ENCODE data around the gene ENO1. TPM values are rescaled to one million over a fixed set of nuclear protein-coding genes. Genes with fewer than 3 reads are reported as not detected.

Gene ENO1
- total and polyA plus RNA-seq, 10 donors = 249 to 751 (median 390) TPM

DNA sequence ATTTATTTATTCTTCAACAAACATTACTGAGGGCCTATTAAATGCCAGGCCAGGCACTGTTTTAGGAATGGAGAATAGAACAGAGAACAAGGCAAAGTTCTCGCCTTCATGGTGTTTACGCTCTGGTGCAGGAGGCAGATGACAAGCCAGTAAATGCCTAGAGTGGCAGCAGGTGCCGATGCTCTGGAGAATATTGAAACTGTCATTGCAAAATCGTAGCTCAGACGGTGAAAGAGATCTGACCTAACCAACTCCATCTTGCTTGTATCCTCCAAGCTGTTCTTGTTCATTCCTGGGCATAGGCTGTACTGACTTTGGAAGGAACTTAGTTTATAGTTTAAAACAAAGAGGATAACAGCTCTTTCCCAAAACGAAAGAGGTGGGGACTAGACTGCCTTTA is 13.5 kb upstream of the ENO1 start:
- no peak for DNase-seq
- 70 to 88% (median 79%) methylated on average over 6 of the region's 6 CpGs for WGBS, 5 donors
- intact Hi-C loops (cut with DNase I; ENCODE audit: low total_unique reads) = no loop called here
- no peaks in the 10 kb centered on the region for H3K27me3 ChIP-seq (replicated peaks in 1 of 7)
- H3K27ac ChIP-seq = peak overlapping the region in 1 of 8 donors; percentile 23
- peaks cover 0 to 32% (median 8%) of the 10 kb centered on the region in 6 donors for H3K4me1 ChIP-seq
- no peaks in the 10 kb centered on the region for H3K36me3 ChIP-seq
- H3K4me3 ChIP-seq = no peak overlapping the region
- TF ChIP-seq POLR2AphosphoS5 (IDR thresholded peaks at IDR 0.05) (no peak), CTCF (IDR thresholded peaks at IDR 0.05 in 8 of 11, conservative IDR thresholded peaks at IDR 0.05 in 3 of 11) (no peak), POLR2A (IDR thresholded peaks at IDR 0.05) (no peak)
- no peaks in the 10 kb centered on the region for H3K9me3 ChIP-seq

DNA sequence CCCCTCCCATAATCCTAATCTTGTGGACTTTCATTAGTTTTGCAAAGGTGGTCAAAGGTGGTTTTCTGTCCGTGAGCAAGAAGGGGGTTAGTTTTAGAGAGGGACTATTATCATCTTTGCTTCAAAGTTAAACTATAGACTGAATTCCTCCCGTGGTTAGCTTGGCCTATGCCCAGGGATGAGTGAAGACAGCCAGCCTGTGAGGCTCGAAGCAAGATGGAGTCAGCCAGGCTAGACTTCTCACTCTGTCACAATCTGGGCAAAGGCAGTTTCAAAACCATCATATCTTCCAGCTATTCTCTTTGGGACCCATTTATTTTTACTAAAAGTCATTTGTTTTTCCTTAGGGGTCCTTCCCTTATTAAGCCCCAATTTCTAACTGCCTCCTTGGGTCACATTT is 12.9 kb upstream of the ENO1 start:
- peaks cover 0 to 32% (median 8%) of the 10 kb centered on the region in 6 donors for H3K4me1 ChIP-seq
- no peak for TF ChIP-seq POLR2A (IDR thresholded peaks at IDR 0.05)
- H3K9me3 ChIP-seq = no peaks in the 10 kb centered on the region
- H3K36me3 ChIP-seq = no peaks in the 10 kb centered on the region
- H3K27me3 ChIP-seq (replicated peaks in 1 of 7) = no peaks in the 10 kb centered on the region
- no peak for DNase-seq
- intact Hi-C loops (cut with DNase I; ENCODE audit: low total_unique reads) = no loop called here
- H3K27ac ChIP-seq = peak overlapping the region in 1 of 8 donors; percentile 23
- no peak overlapping the region for H3K4me3 ChIP-seq
- WGBS, 5 donors = 69 to 88% (median 75%) methylated on average over 3 of the region's 3 CpGs

GRCh38 chr1:8889925-8890785 is 11.7 kb upstream of the ENO1 start:
- Histone ChIP-seq H3K27ac (peak overlapping the region in 7 of 8 donors; percentile 25 to 73 (median 43)), H3K4me3 (no peak overlapping the region), H3K9me3 (no peaks in the 10 kb centered on the region), H3K4me1 (peaks cover 0 to 29% (median 8%) of the 10 kb centered on the region in 6 donors), H3K36me3 (no peaks in the 10 kb centered on the region), H3K27me3 (replicated peaks in 1 of 7) (no peaks in the 10 kb centered on the region)
- 49 to 70% (median 57%) methylated on average over 16 to 18 of the region's 18 CpGs for WGBS, 5 donors
- TF ChIP-seq POLR2AphosphoS5 (IDR thresholded peaks at IDR 0.05) (peak in 2 of 3 donors; percentile 34 to 53), CTCF (IDR thresholded peaks at IDR 0.05 in 8 of 11, conservative IDR thresholded peaks at IDR 0.05 in 3 of 11) (no peak), POLR2A (IDR thresholded peaks at IDR 0.05) (no peak)
- no peak for DNase-seq
- intact Hi-C loops (cut with DNase I; ENCODE audit: low total_unique reads) = no loop called here

DNA sequence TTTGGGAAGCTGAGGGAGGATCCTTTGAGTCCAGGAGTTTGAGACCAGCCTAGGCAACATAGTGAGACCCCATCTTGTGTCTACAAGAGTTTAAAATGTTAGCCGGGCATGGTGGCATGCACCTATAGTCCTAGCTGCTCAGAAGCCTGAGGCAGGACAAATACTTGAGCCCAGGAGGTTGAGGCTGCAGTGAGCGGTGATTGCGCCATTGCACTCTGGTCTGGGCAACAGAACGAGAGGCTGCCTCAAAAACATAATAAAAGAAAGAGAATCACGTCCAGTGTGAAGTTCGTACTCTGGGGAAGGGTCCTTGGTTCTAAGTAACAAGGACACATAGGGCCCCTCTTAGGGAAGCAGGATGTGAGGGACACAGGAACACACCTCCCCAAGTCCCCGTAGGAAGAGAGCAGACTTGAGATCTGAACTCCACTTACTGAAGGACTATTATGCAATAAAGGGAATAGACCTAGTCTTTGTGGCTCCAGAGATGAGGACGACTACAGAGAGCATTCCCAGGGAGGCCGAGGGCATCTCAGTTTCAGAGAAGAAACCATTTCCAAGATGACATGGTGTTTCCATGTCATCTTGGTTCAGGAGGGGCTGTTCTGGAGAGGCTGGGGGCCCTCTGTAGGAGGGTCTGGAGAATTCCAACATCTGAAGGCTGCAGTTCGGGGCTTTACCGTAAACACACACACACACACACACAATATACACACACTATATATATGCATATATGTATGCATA is 10.8 kb upstream of the ENO1 start:
- intact Hi-C loops (cut with DNase I; ENCODE audit: low total_unique reads) = no loop called here
- 51 to 80% (median 73%) methylated on average over 11 of the region's 11 CpGs for WGBS, 5 donors
- no peak for TF ChIP-seq POLR2AphosphoS5 (IDR thresholded peaks at IDR 0.05)
- no peak for TF ChIP-seq POLR2A (IDR thresholded peaks at IDR 0.05)
- TF ChIP-seq CTCF (IDR thresholded peaks at IDR 0.05 in 8 of 11, conservative IDR thresholded peaks at IDR 0.05 in 3 of 11) = no peak
- Histone ChIP-seq H3K4me1 (peaks cover 0 to 29% (median 8%) of the 10 kb centered on the region in 6 donors), H3K36me3 (no peaks in the 10 kb centered on the region), H3K27ac (peak overlapping the region in 6 of 8 donors; percentile 25 to 73 (median 39)), H3K27me3 (replicated peaks in 1 of 7) (no peaks in the 10 kb centered on the region), H3K4me3 (no peak overlapping the region), H3K9me3 (no peaks in the 10 kb centered on the region)
- DNase-seq = no peak
